Upper lobe of left lung (tissue), 6 donors: Measurements from ENCODE around the gene ANKIB1. TPM values are rescaled to one million over a fixed set of nuclear protein-coding genes. Genes with fewer than 3 reads are reported as not detected.

ENCODE experiments used
- ATAC-seq, 2 donors: fragments of 200-7000 bp; cut with Tn5 transposase; one replicate each; pipeline ENCODE4 v1.9.1; 2022; ENCODE audit warnings: mild to moderate bottlenecking in 2 of 2, moderate library complexity in 2 of 2; ENCODE audit not compliant: low FRiP score in 2 of 2
- DNase-seq, 2 donors: peaks; one replicate each; pipeline ENCODE4 v3.0.0-alpha.2; 2019 to 2020
- H3K27ac ChIP-seq, 4 donors: fragments of 200-600 bp; sonication (generic); one replicate each; pipeline ENCODE4 v1.5.1; 2016 to 2019
- H3K27me3 ChIP-seq, 4 donors: fragments of 200-600 bp; sonication (generic); one replicate each; pipeline ENCODE4 v1.5.1; 2017 to 2019
- H3K36me3 ChIP-seq, 4 donors: fragments of 200-600 bp; sonication (generic); one replicate each; pipeline ENCODE4 v1.5.1; 2016 to 2019
- H3K4me1 ChIP-seq, 4 donors: fragments of 200-600 bp; sonication (generic); one replicate each; pipeline ENCODE4 v1.5.1; 2018 to 2019
- H3K4me3 ChIP-seq, 4 donors: fragments of 200-600 bp; sonication (generic); one replicate each; pipeline ENCODE4 v1.5.1; 2017 to 2019; ENCODE audit warnings: mild to moderate bottlenecking in 2 of 4, moderate library complexity in 1 of 4
- H3K9me3 ChIP-seq, 4 donors: fragments of 200-600 bp; sonication (generic); one replicate each; pipeline ENCODE4 v1.5.1; 2018 to 2019
- EP300 ChIP-seq, 4 donors: sonication (generic); formaldehyde crosslinking; IDR thresholded peaks; one replicate each; pipeline ENCODE4 v1.5.1; 2017; ENCODE audit warnings: antibody characterized with exemption in 4 of 4, control low read depth in 2 of 4
- POLR2A ChIP-seq, 4 donors: fragments of 450-650 bp; IDR thresholded peaks; one replicate each; pipeline ENCODE4 v1.5.1; 2016 to 2017; ENCODE audit warnings: antibody characterized with exemption in 4 of 4, mild to moderate bottlenecking in 2 of 4
- POLR2AphosphoS5 ChIP-seq, 2 donors: sonication (generic); formaldehyde crosslinking; IDR thresholded peaks; one replicate each; pipeline ENCODE4 v1.5.1; 2017; ENCODE audit warnings: antibody characterized with exemption in 2 of 2
- WGBS, 2 donors: methylation state at CpG; one replicate each; pipeline ENCODE4 v1.1.5; 2017 to 2018; 5-methylcytosine and 5-hydroxymethylcytosine counted together
- total RNA-seq, 6 donors: library from RNA; depleted of rRNA in 4 of 6; stranded (reverse); fragments of >200 nt in 4 of 6; gene quantifications; one replicate each; pipeline versions ENCODE4 v1.1.0 to v1.2.1, GENCODE V29; 2016 to 2021
- TF ChIP-seq, protein P1 (sequence below), 6 experiments: fragments of 450-650 bp in 4 of 6; fragments of 200-600 bp in 2 of 6; sonication (generic) in 2 of 6; IDR thresholded peaks; one replicate each; pipeline ENCODE4 v1.5.1; 2016 to 2019; ENCODE audit warnings: antibody characterized with exemption in 6 of 6
- donor health status: DM: no; HTN: no; CAD: no; lungs with moderate emphysema.
- donor health status: DM: no; HTN: yes; CAD: no; lungs with severe emphysema.

ANKIB1 gene
- total RNA-seq, 6 donors from 2014 or later: 22.8 to 47.1 (median 40.9) TPM

DNA sequence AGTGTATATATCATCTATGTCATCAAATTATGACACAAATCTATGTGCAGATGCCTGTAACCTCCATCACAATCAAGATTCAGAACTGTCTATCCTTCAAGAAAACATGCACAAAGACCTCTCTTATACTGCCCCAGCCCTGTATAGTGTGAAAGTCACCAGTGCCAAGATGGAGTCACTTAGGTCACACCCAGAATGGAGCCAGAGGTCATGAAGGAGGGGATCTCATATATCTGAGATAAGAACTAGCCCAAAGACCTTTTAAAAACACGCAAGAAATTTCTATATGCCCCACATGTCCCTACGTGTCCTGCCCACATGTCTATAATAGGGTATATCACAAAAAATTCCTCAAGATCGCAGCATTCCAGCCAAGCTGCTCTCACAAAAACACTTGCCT, 181.4 kb downstream of the ANKIB1 start:
- ATAC-seq (no peak), DNase-seq (no peak)
- Histone ChIP-seq H3K4me3 (no peak overlapping the region), H3K36me3 (no peaks in the 10 kb centered on the region), H3K9me3 (no peaks in the 10 kb centered on the region), H3K4me1 (peaks cover 0 to 14% (median 4%) of the 10 kb centered on the region in 4 donors), H3K27me3 (no peaks in the 10 kb centered on the region), H3K27ac (no peak overlapping the region)
- 85 to 91% methylated on average over 3 of the region's 3 CpGs for WGBS, 2 donors
- TF ChIP-seq POLR2AphosphoS5 (IDR thresholded peaks at IDR 0.05) (no peak), EP300 (IDR thresholded peaks at IDR 0.05) (no peak), POLR2A (IDR thresholded peaks at IDR 0.05) (no peak)
- TF ChIP-seq, protein P1, sequence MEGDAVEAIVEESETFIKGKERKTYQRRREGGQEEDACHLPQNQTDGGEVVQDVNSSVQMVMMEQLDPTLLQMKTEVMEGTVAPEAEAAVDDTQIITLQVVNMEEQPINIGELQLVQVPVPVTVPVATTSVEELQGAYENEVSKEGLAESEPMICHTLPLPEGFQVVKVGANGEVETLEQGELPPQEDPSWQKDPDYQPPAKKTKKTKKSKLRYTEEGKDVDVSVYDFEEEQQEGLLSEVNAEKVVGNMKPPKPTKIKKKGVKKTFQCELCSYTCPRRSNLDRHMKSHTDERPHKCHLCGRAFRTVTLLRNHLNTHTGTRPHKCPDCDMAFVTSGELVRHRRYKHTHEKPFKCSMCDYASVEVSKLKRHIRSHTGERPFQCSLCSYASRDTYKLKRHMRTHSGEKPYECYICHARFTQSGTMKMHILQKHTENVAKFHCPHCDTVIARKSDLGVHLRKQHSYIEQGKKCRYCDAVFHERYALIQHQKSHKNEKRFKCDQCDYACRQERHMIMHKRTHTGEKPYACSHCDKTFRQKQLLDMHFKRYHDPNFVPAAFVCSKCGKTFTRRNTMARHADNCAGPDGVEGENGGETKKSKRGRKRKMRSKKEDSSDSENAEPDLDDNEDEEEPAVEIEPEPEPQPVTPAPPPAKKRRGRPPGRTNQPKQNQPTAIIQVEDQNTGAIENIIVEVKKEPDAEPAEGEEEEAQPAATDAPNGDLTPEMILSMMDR (IDR thresholded peaks at IDR 0.05): no peak

DNA sequence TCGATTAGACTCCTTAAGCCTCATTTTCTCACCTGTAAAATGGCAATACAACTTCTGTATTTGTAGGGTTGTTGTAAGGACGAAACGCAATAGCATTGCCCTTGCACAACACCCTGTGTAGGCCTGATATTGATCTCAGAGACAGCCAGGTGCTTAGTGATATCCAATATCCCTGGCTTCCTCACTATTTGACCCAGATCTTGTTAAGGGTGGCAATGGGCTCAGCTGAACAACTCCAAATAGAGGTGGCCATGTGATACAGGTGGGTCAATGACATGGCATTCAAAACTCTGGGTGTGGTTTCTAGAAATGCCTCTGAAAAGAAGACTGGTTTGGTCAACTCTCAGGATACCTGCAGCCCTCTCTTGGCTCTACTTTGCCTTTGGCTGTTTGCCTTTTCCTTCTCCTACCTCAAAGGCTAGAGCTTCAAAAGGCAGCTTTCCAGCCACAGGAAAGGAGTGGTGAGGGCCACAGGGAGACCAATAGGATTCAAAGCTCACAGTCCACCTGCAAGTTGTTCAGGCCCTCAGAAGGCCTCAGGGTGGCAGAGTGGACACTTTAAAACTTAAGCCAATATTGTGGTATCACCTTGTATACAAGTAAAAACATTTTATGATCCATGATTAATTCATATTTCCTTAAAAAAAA, 186.6 kb downstream of the ANKIB1 start:
- H3K9me3 ChIP-seq: no peaks in the 10 kb centered on the region
- no peaks in the 10 kb centered on the region for H3K4me1 ChIP-seq
- H3K36me3 ChIP-seq: no peaks in the 10 kb centered on the region
- DNase-seq (no peak), ATAC-seq (no peak)
- no peak for TF ChIP-seq EP300 (IDR thresholded peaks at IDR 0.05)
- TF ChIP-seq POLR2A (IDR thresholded peaks at IDR 0.05): no peak
- no peak for TF ChIP-seq POLR2AphosphoS5 (IDR thresholded peaks at IDR 0.05)
- TF ChIP-seq, protein P1 (IDR thresholded peaks at IDR 0.05): no peak
- H3K4me3 ChIP-seq: no peak overlapping the region
- 91 to 96% methylated on average over 3 of the region's 3 CpGs for WGBS, 2 donors
- no peak overlapping the region for H3K27ac ChIP-seq
- H3K27me3 ChIP-seq: no peaks in the 10 kb centered on the region

DNA sequence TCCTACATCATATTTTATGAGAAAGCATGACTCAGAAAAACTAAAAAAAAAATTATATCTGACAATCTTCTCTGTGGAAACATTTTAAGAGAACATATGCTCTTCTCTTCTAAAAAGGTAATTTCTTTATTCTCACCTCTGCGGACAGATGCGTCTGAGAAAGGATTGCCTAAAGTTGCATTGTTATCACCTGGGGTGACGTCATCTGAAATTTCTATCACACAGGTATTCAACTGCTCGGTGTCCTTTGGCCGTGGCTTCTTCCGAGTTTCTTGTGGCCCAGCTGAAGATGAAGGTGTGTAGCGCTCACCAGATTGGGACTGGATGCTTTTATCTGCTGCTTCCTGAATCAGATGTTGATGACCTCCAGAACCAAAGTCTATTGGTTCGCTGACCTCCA, 187.2 kb downstream of the ANKIB1 start:
- 95% methylated on average over 8 of the region's 8 CpGs for WGBS, 2 donors

DNA sequence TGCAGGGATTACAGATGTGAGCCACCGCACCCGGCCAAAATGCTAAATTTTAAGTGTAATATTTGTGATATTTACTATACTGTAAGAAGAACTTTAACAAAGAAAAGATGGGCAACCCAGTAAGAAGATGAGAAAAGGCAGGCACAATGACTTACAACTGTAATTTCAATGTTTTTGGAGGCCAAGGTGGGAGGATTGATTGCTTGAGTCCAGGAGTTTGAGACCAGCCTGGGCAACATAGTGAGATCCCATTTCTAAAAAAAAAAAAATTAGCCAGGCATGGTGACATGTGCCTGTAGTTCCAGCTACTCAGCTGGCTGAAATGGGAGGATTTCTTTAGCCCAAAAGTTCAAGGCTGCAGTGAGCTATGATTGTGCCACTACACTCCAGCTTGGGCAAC, 189.8 kb downstream of the ANKIB1 start:
- 93 to 100% methylated on average over 2 of the region's 2 CpGs for WGBS, 2 donors
- H3K4me3 ChIP-seq: no peak overlapping the region
- H3K9me3 ChIP-seq: no peaks in the 10 kb centered on the region
- H3K4me1 ChIP-seq: no peaks in the 10 kb centered on the region
- ATAC-seq: no peak
- H3K27me3 ChIP-seq: no peaks in the 10 kb centered on the region
- H3K27ac ChIP-seq: no peak overlapping the region
- TF ChIP-seq POLR2AphosphoS5 (IDR thresholded peaks at IDR 0.05) (no peak), POLR2A (IDR thresholded peaks at IDR 0.05) (no peak), EP300 (IDR thresholded peaks at IDR 0.05) (no peak)
- no peak for DNase-seq
- H3K36me3 ChIP-seq: no peaks in the 10 kb centered on the region

More for the DNA sequence above, 187.2 kb downstream of the ANKIB1 start:
- DNase-seq (no peak), ATAC-seq (no peak)
- no peak for TF ChIP-seq POLR2A (IDR thresholded peaks at IDR 0.05)
- no peak for TF ChIP-seq POLR2AphosphoS5 (IDR thresholded peaks at IDR 0.05)
- TF ChIP-seq EP300 (IDR thresholded peaks at IDR 0.05): no peak
- TF ChIP-seq, protein P1 (IDR thresholded peaks at IDR 0.05): no peak
- Histone ChIP-seq H3K27me3 (no peaks in the 10 kb centered on the region), H3K36me3 (no peaks in the 10 kb centered on the region), H3K27ac (no peak overlapping the region), H3K4me1 (no peaks in the 10 kb centered on the region), H3K9me3 (no peaks in the 10 kb centered on the region), H3K4me3 (no peak overlapping the region)

DNA sequence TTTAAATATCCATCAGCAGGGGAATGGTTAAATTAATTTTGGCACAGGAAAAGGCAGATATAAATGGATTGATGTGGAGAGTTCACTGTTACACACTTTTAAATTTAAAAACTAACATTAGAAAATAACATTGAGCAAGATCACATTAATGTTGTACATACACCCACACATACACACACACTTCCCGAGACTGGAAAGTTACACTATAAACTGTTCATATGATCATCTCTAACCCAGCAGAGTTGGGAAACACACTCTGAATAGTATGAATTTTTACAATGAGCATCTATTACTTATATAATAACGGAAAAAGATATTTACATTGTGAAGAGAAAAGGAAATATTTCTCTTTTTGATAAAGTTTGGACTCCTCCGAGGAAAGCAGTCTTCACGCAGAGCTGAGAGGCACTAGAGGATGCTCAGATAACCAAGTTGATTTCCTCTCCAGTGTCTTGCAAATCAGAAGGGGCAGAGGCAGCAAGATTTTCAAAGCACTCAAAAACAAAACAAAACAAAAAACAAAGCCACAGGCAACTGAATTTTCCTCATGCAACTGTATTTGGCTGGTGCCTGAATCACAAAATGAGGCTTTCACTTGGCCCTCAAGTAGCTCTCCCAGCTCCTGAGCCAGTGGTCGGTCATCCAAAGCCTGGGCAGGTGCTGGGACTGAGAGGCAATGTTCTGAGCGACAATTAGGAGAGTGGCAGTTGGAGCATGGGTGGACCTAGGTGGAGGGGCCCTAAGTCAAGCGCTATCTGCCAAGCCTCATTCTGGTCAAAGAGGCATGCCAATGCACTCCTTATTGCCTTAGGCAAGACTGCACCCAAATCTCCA, 191.1 kb downstream of the ANKIB1 start:
- Histone ChIP-seq H3K4me1 (no peaks in the 10 kb centered on the region), H3K27ac (no peak overlapping the region), H3K36me3 (no peaks in the 10 kb centered on the region), H3K4me3 (no peak overlapping the region), H3K9me3 (no peaks in the 10 kb centered on the region), H3K27me3 (no peaks in the 10 kb centered on the region)
- 63 to 65% methylated on average over 7 of the region's 7 CpGs for WGBS, 2 donors
- TF ChIP-seq EP300 (IDR thresholded peaks at IDR 0.05): no peak
- TF ChIP-seq POLR2A (IDR thresholded peaks at IDR 0.05): no peak
- no peak for TF ChIP-seq POLR2AphosphoS5 (IDR thresholded peaks at IDR 0.05)
- TF ChIP-seq, protein P1 (IDR thresholded peaks at IDR 0.05): no peak
- ATAC-seq (no peak), DNase-seq (no peak)
